WTC11 (cell line): Measurements from ENCODE around the gene TRMT6. TPM values are rescaled to one million over a fixed set of nuclear protein-coding genes. Genes with fewer than 3 reads are reported as not detected.

Source experiments
- ATAC-seq: fragments of 200-7000 bp; cut with Tn5 transposase; 2 replicates; pipeline ENCODE4 v1.10.0; 2021; ENCODE audit warnings: mild to moderate bottlenecking, moderate library complexity
- CTCF ChIA-PET: fragments of 300-600 bp; sonication (Branson Sonifier 250); formaldehyde crosslinking; loops from one replicate; lab custom pipeline; 2021; ENCODE audit warnings: antibody characterized with exemption; lab: Charles Lee
- POLR2A ChIA-PET: fragments of 350-600 bp; sonication (Branson Sonifier 250); formaldehyde crosslinking; loops from one replicate; lab custom pipeline; 2021; ENCODE audit warnings: antibody characterized with exemption; lab: Charles Lee
- DNase-seq: peaks from one replicate; pipeline ENCODE4 v3.0.0; 2021; ENCODE audit warnings: low spot score
- H3K27ac Mint-ChIP-seq: 2 replicates; pipeline ENCODE4 v1.8.0; 2021; ENCODE audit warnings: mixed read lengths
- H3K27me3 Mint-ChIP-seq: 2 replicates; pipeline ENCODE4 v1.8.0; 2021; ENCODE audit warnings: low read depth, mild to moderate bottlenecking, moderate library complexity, mixed read lengths
- H3K36me3 Mint-ChIP-seq: 2 replicates; pipeline ENCODE4 v1.8.0; 2021; ENCODE audit warnings: mixed read lengths
- H3K4me1 Mint-ChIP-seq: 2 replicates; pipeline ENCODE4 v1.8.0; 2022; ENCODE audit warnings: mixed read lengths
- H3K4me3 Mint-ChIP-seq: 2 replicates; pipeline ENCODE4 v1.8.0; 2021; ENCODE audit warnings: mild to moderate bottlenecking, moderate library complexity, mixed read lengths
- H3K9me3 Mint-ChIP-seq: 2 replicates; pipeline ENCODE4 v1.8.0; 2021; ENCODE audit warnings: mixed read lengths
- ATF6 ChIP-seq: sonication (generic); formaldehyde crosslinking; IDR thresholded peaks from 2 replicates; pipeline ENCODE4 v1.8.1; 2023; ENCODE audit warnings: mild to moderate bottlenecking, missing genetic modification reagents
- CBFB ChIP-seq: sonication (generic); formaldehyde crosslinking; IDR thresholded peaks from 2 replicates; pipeline ENCODE4 v1.8.1; 2022; ENCODE audit warnings: mild to moderate bottlenecking, low read depth, missing genetic modification reagents
- CREM ChIP-seq: sonication (generic); formaldehyde crosslinking; IDR thresholded peaks from 2 replicates; pipeline ENCODE4 v1.8.1; 2022; ENCODE audit warnings: mild to moderate bottlenecking, missing genetic modification reagents, moderate library complexity
- CTCF ChIP-seq: fragments of 200-600 bp; IDR thresholded peaks from 2 replicates; pipeline ENCODE4 v1.8.0; 2022; ENCODE audit warnings: antibody characterized with exemption
- HMGXB4 ChIP-seq: sonication (generic); formaldehyde crosslinking; IDR thresholded peaks from 2 replicates; pipeline ENCODE4 v1.8.1; 2023; ENCODE audit warnings: mild to moderate bottlenecking, moderate library complexity, missing genetic modification reagents
- IRF1 ChIP-seq: sonication (generic); formaldehyde crosslinking; IDR thresholded peaks from 2 replicates; pipeline ENCODE4 v1.8.0; 2023; ENCODE audit warnings: missing genetic modification reagents
- MXD4 ChIP-seq: fragments of 250-450 bp; sonication (Bioruptor Pico); IDR thresholded peaks from 2 replicates; pipeline ENCODE4 v1.8.0; 2021; ENCODE audit warnings: mild to moderate bottlenecking, moderate library complexity, borderline replicate concordance
- PRDM15 ChIP-seq: sonication (generic); formaldehyde crosslinking; IDR thresholded peaks from 2 replicates; pipeline ENCODE4 v1.8.0; 2022; ENCODE audit warnings: missing genetic modification reagents
- RELA ChIP-seq: sonication (generic); formaldehyde crosslinking; IDR thresholded peaks from 2 replicates; pipeline ENCODE4 v1.8.1; 2022; ENCODE audit warnings: missing genetic modification reagents, mild to moderate bottlenecking, borderline replicate concordance
- SMAD3 ChIP-seq: sonication (generic); formaldehyde crosslinking; IDR thresholded peaks from 2 replicates; pipeline ENCODE4 v1.8.0; 2022; ENCODE audit warnings: missing genetic modification reagents, mild to moderate bottlenecking, borderline replicate concordance
- SP1 ChIP-seq: sonication (generic); formaldehyde crosslinking; conservative IDR thresholded peaks from 2 replicates; pipeline ENCODE4 v1.8.1; 2022; ENCODE audit warnings: missing genetic modification reagents
- USF2 ChIP-seq: sonication (generic); formaldehyde crosslinking; IDR thresholded peaks from 2 replicates; pipeline ENCODE4 v1.8.1; 2023; ENCODE audit warnings: mild to moderate bottlenecking, missing genetic modification reagents, moderate library complexity
- ZNF138 ChIP-seq: sonication (generic); formaldehyde crosslinking; conservative IDR thresholded peaks from 2 replicates; pipeline ENCODE4 v1.8.1; 2022; ENCODE audit warnings: mild to moderate bottlenecking, moderate library complexity, missing genetic modification reagents
- ZNF232 ChIP-seq: sonication (generic); formaldehyde crosslinking; IDR thresholded peaks from 2 replicates; pipeline ENCODE4 v1.8.0; 2022; ENCODE audit warnings: mild to moderate bottlenecking, missing genetic modification reagents
- ZNF281 ChIP-seq: sonication (generic); formaldehyde crosslinking; IDR thresholded peaks from 2 replicates; pipeline ENCODE4 v1.8.0; 2023; ENCODE audit warnings: mild to moderate bottlenecking, missing genetic modification reagents
- ZNF396 ChIP-seq: fragments of 250-450 bp; sonication (Bioruptor Pico); IDR thresholded peaks from 2 replicates; pipeline ENCODE4 v1.8.0; 2021; ENCODE audit warnings: mild to moderate bottlenecking, moderate library complexity, borderline replicate concordance
- total RNA-seq: library from RNA; stranded (reverse); gene quantifications from 3 replicates; pipeline ENCODE4 v1.2.3, GENCODE V29; 2021

The TRMT6 gene
- total RNA-seq, 1 experiment from 2014 or later: 17.2 TPM

GRCh38 chr20:5996765-5997164, 46.4 kb upstream of the TRMT6 start:
- ATAC-seq (peak; percentile 61; the same call in 1 of the 2 replicates), DNase-seq (no peak)
- CTCF ChIA-PET: interaction anchor here (0.9 kb wide), 1 partner anchor 468 kb away, joined by 3 read pairs; no protein-coding TSS in a partner anchor
- POLR2A ChIA-PET: no interaction called here
- no peak overlapping the region for H3K4me3 Mint-ChIP-seq
- no peaks in the 10 kb centered on the region for H3K27me3 Mint-ChIP-seq
- H3K4me1 Mint-ChIP-seq: no peaks in the 10 kb centered on the region
- TF ChIP-seq ATF6 (CRISPR knock-in tag) (no peak), ZNF232 (CRISPR knock-in tag) (no peak), SMAD3 (no peak), SP1 (CRISPR knock-in tag) (no peak), CBFB (CRISPR knock-in tag) (no peak), RELA (CRISPR knock-in tag) (no peak), HMGXB4 (CRISPR knock-in tag) (no peak), CREM (CRISPR knock-in tag) (no peak)
- H3K9me3 Mint-ChIP-seq: no peaks in the 10 kb centered on the region
- H3K36me3 Mint-ChIP-seq: peaks cover 20% of the 10 kb centered on the region
- H3K27ac Mint-ChIP-seq: no peak overlapping the region

- Mint-ChIP-seq H3K27me3 (no peaks in the 10 kb centered on the region), H3K36me3 (peaks cover 44% of the 10 kb centered on the region), H3K4me3 (no peak overlapping the region), H3K4me1 (no peaks in the 10 kb centered on the region), H3K27ac (no peak overlapping the region), H3K9me3 (no peaks in the 10 kb centered on the region)
- POLR2A ChIA-PET: interaction anchor here (0.6 kb wide), 1 partner anchor 11 kb away, joined by 4 read pairs; no protein-coding TSS in a partner anchor
- CTCF ChIA-PET: interaction anchor here (1.3 kb wide), 1 partner anchor 11 kb away, joined by 3 read pairs; no protein-coding TSS in a partner anchor
- ATAC-seq (no peak), DNase-seq (no peak)
- TF ChIP-seq ZNF396 (CRISPR knock-in tag): no peak
- no peak for TF ChIP-seq SP1 (CRISPR knock-in tag)
- no peak for TF ChIP-seq MXD4 (CRISPR knock-in tag)
- TF ChIP-seq IRF1: no peak
- TF ChIP-seq CTCF: no peak
- no peak for TF ChIP-seq ZNF138
- TF ChIP-seq ZNF281: no peak
- no peak for TF ChIP-seq CBFB (CRISPR knock-in tag)
- TF ChIP-seq ZNF232 (CRISPR knock-in tag): no peak
- no peak for TF ChIP-seq PRDM15 (CRISPR knock-in tag)
- TF ChIP-seq USF2 (CRISPR knock-in tag): no peak
- TF ChIP-seq CREM (CRISPR knock-in tag): no peak
Measured at GRCh38 chr20:5991623-5992441, 41.5 kb upstream of the TRMT6 start.
